ENCODE results near the gene DCHS1. TPM values are rescaled to one million over a fixed set of nuclear protein-coding genes. Genes with fewer than 3 reads are reported as not detected.
A peak's percentile ranks its signal among the peaks of the same experiment; 100 is the strongest.

Gene DCHS1
- total RNA-seq, 4 donors from 2014 or later: 12.6 to 27.8 (median 20.1) TPM

- 84 to 86% methylated on average over 6 of the region's 6 CpGs for WGBS, 2 donors
- Histone ChIP-seq H3K27ac (peak overlapping the region in 2 of 4 donors; percentile 98 to 100), H3K36me3 (peaks cover 7 to 59% (median 32%) of the 10 kb centered on the region in 3 donors), H3K4me1 (peaks cover 0 to 70% (median 33%) of the 10 kb centered on the region in 4 donors), H3K4me3 (peak overlapping the region in 1 of 4 donors; percentile 78), H3K9me3 (no peaks in the 10 kb centered on the region), H3K27me3 (no peaks in the 10 kb centered on the region)
- TF ChIP-seq CTCF (IDR thresholded peaks at IDR 0.05) (no peak), EP300 (IDR thresholded peaks at IDR 0.05) (no peak), POLR2A (IDR thresholded peaks at IDR 0.05) (no peak)
- no peak for DNase-seq (ENCODE audit: low spot score in 2 of 2)
Measured at GRCh38 chr11:6610591-6610990, 45.0 kb downstream of the DCHS1 start.

- no peaks in the 10 kb centered on the region for H3K9me3 ChIP-seq
- H3K27me3 ChIP-seq: no peaks in the 10 kb centered on the region
- H3K36me3 ChIP-seq: peaks cover 7 to 49% (median 22%) of the 10 kb centered on the region in 3 donors
- TF ChIP-seq POLR2A (IDR thresholded peaks at IDR 0.05) (no peak), EP300 (IDR thresholded peaks at IDR 0.05) (no peak), CTCF (IDR thresholded peaks at IDR 0.05) (no peak)
- peaks cover 0 to 80% (median 43%) of the 10 kb centered on the region in 4 donors for H3K4me1 ChIP-seq
- WGBS, 2 donors: 56 to 63% methylated on average over 8 of the region's 8 CpGs
- DNase-seq (ENCODE audit: low spot score in 2 of 2): no peak
- H3K27ac ChIP-seq: peak overlapping the region in 2 of 4 donors; percentile 97 to 99
- no peak overlapping the region for H3K4me3 ChIP-seq
Measured at GRCh38 chr11:6609502-6610015, 46.0 kb downstream of the DCHS1 start.

GRCh38 chr11:6608726-6609501 is 46.7 kb downstream of the DCHS1 start:
- peaks cover 0 to 82% (median 43%) of the 10 kb centered on the region in 4 donors for H3K4me1 ChIP-seq
- H3K27me3 ChIP-seq: no peaks in the 10 kb centered on the region
- H3K4me3 ChIP-seq: no peak overlapping the region
- TF ChIP-seq EP300 (IDR thresholded peaks at IDR 0.05): no peak
- no peak for TF ChIP-seq POLR2A (IDR thresholded peaks at IDR 0.05)
- TF ChIP-seq CTCF (IDR thresholded peaks at IDR 0.05): no peak
- no peak for DNase-seq (ENCODE audit: low spot score in 2 of 2)
- peaks cover 7 to 42% (median 22%) of the 10 kb centered on the region in 3 donors for H3K36me3 ChIP-seq
- WGBS, 2 donors: 74 to 78% methylated on average over 14 of the region's 14 CpGs
- no peaks in the 10 kb centered on the region for H3K9me3 ChIP-seq
- H3K27ac ChIP-seq: peak overlapping the region in 3 of 4 donors; percentile 18 to 99 (median 97)

GRCh38 chr11:6608011-6608410 is 47.6 kb downstream of the DCHS1 start:
- Histone ChIP-seq H3K9me3 (no peaks in the 10 kb centered on the region), H3K4me3 (no peak overlapping the region), H3K27me3 (no peaks in the 10 kb centered on the region), H3K36me3 (peaks cover 7 to 39% (median 22%) of the 10 kb centered on the region in 3 donors), H3K4me1 (peaks cover 0 to 76% (median 41%) of the 10 kb centered on the region in 4 donors), H3K27ac (peak overlapping the region in 3 of 4 donors; percentile 95 to 99 (median 97))
- 86 to 87% methylated on average over 9 of the region's 9 CpGs for WGBS, 2 donors
- DNase-seq (ENCODE audit: low spot score in 2 of 2): no peak
- no peak for TF ChIP-seq POLR2A (IDR thresholded peaks at IDR 0.05)
- TF ChIP-seq CTCF (IDR thresholded peaks at IDR 0.05): no peak
- TF ChIP-seq EP300 (IDR thresholded peaks at IDR 0.05): no peak

GRCh38 chr11:6607190-6607795 is 48.3 kb downstream of the DCHS1 start:
- Histone ChIP-seq H3K4me3 (peak overlapping the region in 1 of 4 donors; percentile 71), H3K27ac (peak overlapping the region; percentile 87 to 99 (median 96)), H3K9me3 (no peaks in the 10 kb centered on the region), H3K4me1 (peaks cover 0 to 77% (median 45%) of the 10 kb centered on the region in 4 donors), H3K27me3 (no peaks in the 10 kb centered on the region), H3K36me3 (peaks cover 7 to 39% (median 22%) of the 10 kb centered on the region in 3 donors)
- no peak for DNase-seq (ENCODE audit: low spot score in 2 of 2)
- TF ChIP-seq EP300 (IDR thresholded peaks at IDR 0.05) (peak in 1 of 2 donors; percentile 78), CTCF (IDR thresholded peaks at IDR 0.05) (no peak), POLR2A (IDR thresholded peaks at IDR 0.05) (no peak)

Data from tibial nerve (tissue), 4 donors.